ENCODE results near the gene PI4KA.
"Not testable (repeated sequence)": the region's sequence is repeated elsewhere in the genome, so short reads cannot be mapped to it uniquely, and the experiment has no call there.

PI4KA gene

GRCh38 chr22:20662524-20663036, 196.0 kb downstream of the PI4KA start:
- DNase-seq: not testable (repeated sequence)

- no peak for DNase-seq
Measured at GRCh38 chr22:20661473-20661872, 197.1 kb downstream of the PI4KA start.

GRCh38 chr22:20660441-20661054, 198.1 kb downstream of the PI4KA start:
- no peak for DNase-seq

DNA sequence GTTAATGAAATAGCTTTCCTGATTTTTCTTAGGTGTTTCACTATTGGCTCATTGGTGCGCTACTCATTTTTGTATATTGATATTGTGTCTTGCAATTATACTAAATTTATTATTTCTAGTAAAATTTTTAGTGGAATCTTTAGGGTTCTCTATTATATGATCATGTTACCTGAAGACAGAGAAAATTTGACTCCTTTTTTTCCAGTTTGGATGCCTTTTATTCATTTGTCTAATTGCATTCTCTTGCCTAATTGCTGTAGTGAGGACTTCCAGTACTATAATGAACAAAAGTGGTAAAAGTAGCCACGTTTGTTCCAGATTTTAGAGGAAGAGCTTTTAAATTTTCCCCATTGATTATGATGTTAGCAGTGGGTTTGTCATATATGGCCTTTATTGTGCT, 198.7 kb downstream of the PI4KA start:
- no peak for DNase-seq

- DNase-seq: no peak
Measured at GRCh38 chr22:20659258-20659657, 199.4 kb downstream of the PI4KA start.

DNA sequence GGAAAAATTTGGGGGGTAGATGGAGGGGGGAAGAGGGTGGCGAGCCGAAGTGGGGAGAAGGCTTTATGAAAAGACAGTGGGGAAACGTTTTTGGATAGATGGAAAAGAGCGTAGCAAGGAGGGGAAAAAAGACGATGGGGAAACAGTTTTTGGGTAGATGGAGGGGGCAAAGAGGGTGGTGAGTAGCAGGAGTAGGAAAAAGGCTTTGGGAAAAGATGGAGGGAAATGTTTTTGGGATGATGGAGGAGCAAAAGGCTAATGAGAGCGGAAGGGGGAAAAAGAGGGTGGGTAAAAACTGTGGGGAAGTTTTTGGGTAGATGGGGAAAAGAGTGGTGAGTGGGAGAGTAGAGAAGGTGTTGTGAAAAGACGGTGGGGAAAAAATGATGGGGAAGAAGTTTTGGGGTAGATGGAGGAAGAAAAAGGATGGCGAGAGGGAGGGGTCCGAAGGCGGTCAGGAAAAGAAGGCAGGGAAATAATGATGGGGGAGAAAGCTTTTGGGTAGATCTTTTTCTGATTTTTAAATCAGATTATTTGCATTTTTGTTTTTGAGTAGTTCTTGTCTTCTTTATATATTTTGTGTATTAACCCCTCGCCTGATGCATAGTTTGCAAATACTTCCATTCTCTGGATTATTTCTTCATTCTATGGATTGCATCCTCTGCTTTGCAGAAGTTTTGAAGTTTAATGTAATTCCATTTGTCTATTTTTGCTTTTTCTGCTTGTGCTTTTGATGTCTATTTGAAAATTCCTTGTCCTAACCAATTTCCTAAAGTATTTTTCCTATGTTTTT, 200.0 kb downstream of the PI4KA start:
- DNase-seq: no peak

DNA sequence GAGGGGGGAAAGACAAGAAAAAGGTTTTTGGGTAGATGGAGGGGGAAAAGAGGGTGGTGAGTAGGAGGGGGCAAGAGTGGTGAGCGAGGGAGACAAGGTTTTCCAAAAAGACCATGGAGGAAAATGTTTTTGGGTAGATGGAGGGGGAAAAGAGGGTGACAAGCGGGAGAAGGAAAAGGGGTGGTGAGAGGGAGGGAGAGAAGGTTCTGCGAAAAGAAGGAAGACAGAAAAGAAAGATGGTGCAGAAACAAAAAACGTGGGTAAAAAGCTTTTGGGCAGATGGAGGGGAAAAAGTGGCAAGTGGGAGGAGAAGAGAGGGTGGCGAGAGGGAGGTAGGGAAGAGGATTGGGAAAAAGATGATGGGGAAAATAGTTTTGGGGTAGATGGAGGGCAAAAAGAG, 200.6 kb downstream of the PI4KA start:
- DNase-seq: no peak

All from NCI-H146 (cell line).